Spleen (tissue), 7 donors: Measurements from ENCODE around the gene MBTPS1.

Experiments used
- POLR2AphosphoS5 ChIP-seq, 3 donors: sonication (generic); formaldehyde crosslinking; IDR thresholded peaks; one replicate each; pipeline ENCODE4 v1.5.1; 2017; ENCODE audit warnings: antibody characterized with exemption in 3 of 3
- TF ChIP-seq, protein P1 (sequence below), 11 experiments: fragments of 200-600 bp in 7 of 11; fragments of 450-650 bp in 4 of 11; sonication (generic) in 4 of 11; IDR thresholded peaks in 8 of 11; conservative IDR thresholded peaks in 3 of 11; 1 replicate in 7 of 11; 2 replicates in 4 of 11; pipeline versions ENCODE4 v1.4.0 to v1.8.0; 2016 to 2021; ENCODE audit warnings: antibody characterized with exemption in 11 of 11, inconsistent platforms in 4 of 11, mild to moderate bottlenecking in 1 of 11
- donor health status: DM: no; HTN: no; CAD: no; lungs with moderate emphysema.
- donor health status: DM: no; HTN: no; CAD: no.
- donor health status: DM: no; HTN: no; CAD: no.

DNA sequence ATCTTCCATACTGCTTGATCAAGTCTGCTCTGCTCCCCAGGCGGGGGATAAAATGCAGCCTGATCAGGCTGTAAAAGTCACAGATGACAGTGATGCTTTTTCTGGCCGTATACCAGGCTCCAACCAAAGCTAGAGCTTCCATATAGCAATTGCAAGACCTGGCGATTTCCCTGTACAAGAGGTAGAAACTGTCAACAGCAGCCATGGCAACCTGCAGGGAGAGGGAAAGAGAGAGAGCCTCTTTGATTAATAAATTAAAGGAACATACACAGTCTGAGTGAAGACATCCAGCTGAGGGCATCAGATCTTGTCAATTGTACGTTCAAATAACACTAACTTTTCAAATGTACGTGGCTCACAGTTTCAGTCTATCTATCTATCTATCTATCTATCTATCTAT lies 14.4 kb upstream of the MBTPS1 start:
- no peak for TF ChIP-seq POLR2AphosphoS5 (IDR thresholded peaks at IDR 0.05)
- TF ChIP-seq, protein P1, sequence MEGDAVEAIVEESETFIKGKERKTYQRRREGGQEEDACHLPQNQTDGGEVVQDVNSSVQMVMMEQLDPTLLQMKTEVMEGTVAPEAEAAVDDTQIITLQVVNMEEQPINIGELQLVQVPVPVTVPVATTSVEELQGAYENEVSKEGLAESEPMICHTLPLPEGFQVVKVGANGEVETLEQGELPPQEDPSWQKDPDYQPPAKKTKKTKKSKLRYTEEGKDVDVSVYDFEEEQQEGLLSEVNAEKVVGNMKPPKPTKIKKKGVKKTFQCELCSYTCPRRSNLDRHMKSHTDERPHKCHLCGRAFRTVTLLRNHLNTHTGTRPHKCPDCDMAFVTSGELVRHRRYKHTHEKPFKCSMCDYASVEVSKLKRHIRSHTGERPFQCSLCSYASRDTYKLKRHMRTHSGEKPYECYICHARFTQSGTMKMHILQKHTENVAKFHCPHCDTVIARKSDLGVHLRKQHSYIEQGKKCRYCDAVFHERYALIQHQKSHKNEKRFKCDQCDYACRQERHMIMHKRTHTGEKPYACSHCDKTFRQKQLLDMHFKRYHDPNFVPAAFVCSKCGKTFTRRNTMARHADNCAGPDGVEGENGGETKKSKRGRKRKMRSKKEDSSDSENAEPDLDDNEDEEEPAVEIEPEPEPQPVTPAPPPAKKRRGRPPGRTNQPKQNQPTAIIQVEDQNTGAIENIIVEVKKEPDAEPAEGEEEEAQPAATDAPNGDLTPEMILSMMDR (IDR thresholded peaks at IDR 0.05 in 8 of 11, conservative IDR thresholded peaks at IDR 0.05 in 3 of 11) = no peak
